Measurements from ENCODE around the gene MTUS2. TPM values are rescaled to one million over a fixed set of nuclear protein-coding genes. Genes with fewer than 3 reads are reported as not detected.

Gene MTUS2
- total RNA-seq, 1 experiment from 2014 or later = 0.35 TPM

DNA sequence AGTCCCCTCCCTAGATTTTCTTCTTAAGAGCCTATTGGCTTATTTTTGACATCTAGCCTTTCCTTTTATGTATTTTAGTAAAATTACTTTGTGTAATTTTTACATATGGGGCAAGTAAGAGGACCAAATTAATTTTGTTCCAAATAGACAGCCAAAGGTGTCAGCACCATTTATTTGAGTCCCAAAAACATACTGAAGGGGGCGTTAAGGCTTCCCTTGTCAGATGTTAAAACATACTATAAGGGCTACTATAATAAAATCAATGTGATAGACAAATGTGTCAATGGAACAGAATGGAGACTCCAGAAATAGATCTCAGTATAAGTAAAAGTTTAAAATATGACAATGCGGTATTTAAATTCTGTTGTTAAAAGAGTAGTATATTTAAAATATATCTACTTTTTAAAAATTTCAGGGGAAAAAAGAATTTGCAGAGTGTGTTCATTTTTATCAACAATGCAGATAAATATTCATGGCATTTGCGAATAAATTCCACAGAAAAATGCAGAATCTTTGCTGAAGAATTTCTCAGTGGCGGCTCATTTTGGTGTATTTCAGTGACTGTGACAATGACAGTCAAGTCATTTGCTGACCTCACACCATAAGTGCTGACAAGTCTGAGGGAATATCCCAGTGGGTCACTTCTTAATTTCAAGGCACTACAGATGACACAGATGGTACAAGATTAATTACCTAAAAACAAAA is 133.7 kb downstream of the MTUS2 start:
- no peak overlapping the region for H3K27ac Mint-ChIP-seq
- no peaks in the 10 kb centered on the region for H3K79me2 ChIP-seq (ENCODE audit: insufficient read depth, low read length)
- no peak overlapping the region for H3T11ph ChIP-seq (ENCODE audit: low read length)
- H3K27ac ChIP-seq (ENCODE audit: insufficient read length, low read depth, low read length) = no peak overlapping the region
- H2BK12ac ChIP-seq (ENCODE audit: insufficient read length, low read depth, low read length) = no peak overlapping the region
- no peak overlapping the region for H3K4ac ChIP-seq (ENCODE audit: low read depth, low read length)
- no peaks in the 10 kb centered on the region for H3K4me1 Mint-ChIP-seq
- no peaks in the 10 kb centered on the region for H4K20me1 ChIP-seq (ENCODE audit: control insufficient read depth, insufficient read depth, insufficient read length)
- H3K27me3 ChIP-seq (ENCODE audit: insufficient read depth, low read length) = no peaks in the 10 kb centered on the region
- no peaks in the 10 kb centered on the region for H3K9me3 ChIP-seq (ENCODE audit: control insufficient read depth, low read depth, low read length)
- no peak overlapping the region for H2BK5ac ChIP-seq (ENCODE audit: insufficient read length, low read length)
- no peak overlapping the region for H4K8ac ChIP-seq (replicated peaks; ENCODE audit: insufficient read length, low read depth, low read length)
- H4K91ac ChIP-seq (ENCODE audit: insufficient read length, low read depth, low read length) = no peak overlapping the region
- H2AK5ac ChIP-seq (ENCODE audit: insufficient read length, low read length) = no peak overlapping the region
- no peak overlapping the region for H3K9ac ChIP-seq (ENCODE audit: extremely low read depth, insufficient read length, low read length)
- no peak overlapping the region for H2BK20ac ChIP-seq (ENCODE audit: low read depth, low read length, poor library complexity, severe bottlenecking)
- H3K56ac ChIP-seq (ENCODE audit: insufficient read length, low read depth, low read length) = no peak overlapping the region
- no peaks in the 10 kb centered on the region for H3K4me1 ChIP-seq (ENCODE audit: insufficient read depth, low read length)
- no peak overlapping the region for H3K18ac ChIP-seq (ENCODE audit: insufficient read length, low read depth, low read length)
- H4K5ac ChIP-seq (ENCODE audit: insufficient read length, low read depth, low read length) = no peak overlapping the region
- no CpG with 5 or more reads among the region's 4 CpGs for WGBS (ENCODE audit: extremely low coverage, insufficient read length, low lambda C conversion rate)
- H2BK15ac ChIP-seq (ENCODE audit: low read depth, low read length) = no peak overlapping the region
- H3K9me3 Mint-ChIP-seq = no peaks in the 10 kb centered on the region; a peak in 1 of 5 replicates
- no peak overlapping the region for H2AFZ ChIP-seq (ENCODE audit: low read length)
- no peak overlapping the region for H3K4me3 Mint-ChIP-seq
- H3K23ac ChIP-seq (ENCODE audit: insufficient read length, low read depth, low read length) = no peak overlapping the region
- DNase-seq = no peak
- TF ChIP-seq, protein P1, sequence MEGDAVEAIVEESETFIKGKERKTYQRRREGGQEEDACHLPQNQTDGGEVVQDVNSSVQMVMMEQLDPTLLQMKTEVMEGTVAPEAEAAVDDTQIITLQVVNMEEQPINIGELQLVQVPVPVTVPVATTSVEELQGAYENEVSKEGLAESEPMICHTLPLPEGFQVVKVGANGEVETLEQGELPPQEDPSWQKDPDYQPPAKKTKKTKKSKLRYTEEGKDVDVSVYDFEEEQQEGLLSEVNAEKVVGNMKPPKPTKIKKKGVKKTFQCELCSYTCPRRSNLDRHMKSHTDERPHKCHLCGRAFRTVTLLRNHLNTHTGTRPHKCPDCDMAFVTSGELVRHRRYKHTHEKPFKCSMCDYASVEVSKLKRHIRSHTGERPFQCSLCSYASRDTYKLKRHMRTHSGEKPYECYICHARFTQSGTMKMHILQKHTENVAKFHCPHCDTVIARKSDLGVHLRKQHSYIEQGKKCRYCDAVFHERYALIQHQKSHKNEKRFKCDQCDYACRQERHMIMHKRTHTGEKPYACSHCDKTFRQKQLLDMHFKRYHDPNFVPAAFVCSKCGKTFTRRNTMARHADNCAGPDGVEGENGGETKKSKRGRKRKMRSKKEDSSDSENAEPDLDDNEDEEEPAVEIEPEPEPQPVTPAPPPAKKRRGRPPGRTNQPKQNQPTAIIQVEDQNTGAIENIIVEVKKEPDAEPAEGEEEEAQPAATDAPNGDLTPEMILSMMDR (conservative IDR thresholded peaks at IDR 0.05) = peak; percentile 48
- peaks cover 5% of the 10 kb centered on the region for H3K27me3 Mint-ChIP-seq (ENCODE audit: low read depth)
- H3K36me3 Mint-ChIP-seq (ENCODE audit: insufficient read depth in 1 of 3, low read depth in 3 of 3) = peaks cover 0 to 1% (median 0%) of the 10 kb centered on the region in 3 experiments; a peak in 1 of 7 replicates
- no peak overlapping the region for H3K14ac ChIP-seq (ENCODE audit: insufficient read depth, low read length)
- H2BK120ac ChIP-seq (ENCODE audit: low read depth, low read length, poor library complexity, severe bottlenecking) = no peak overlapping the region
- no peak overlapping the region for H3K4me2 ChIP-seq (ENCODE audit: insufficient read depth, insufficient read length, low read length)
- no peaks in the 10 kb centered on the region for H3K79me1 ChIP-seq (ENCODE audit: insufficient read depth, low read depth, low read length, poor library complexity, severe bottlenecking)
- no peaks in the 10 kb centered on the region for H3K23me2 ChIP-seq (ENCODE audit: insufficient read length, low read depth, low read length, poor library complexity, severe bottlenecking)

All from H9 (cell line).